Ectodermal cell (in vitro differentiated cells): ENCODE results near the gene RTP3.
"Not testable (repeated sequence)": the region's sequence is repeated elsewhere in the genome, so short reads cannot be mapped to it uniquely, and the experiment has no call there.

Source experiments
- H3K27ac ChIP-seq: 2 replicates; pipeline ENCODE4 v1.7.0; 2013; ENCODE audit warnings: mild to moderate bottlenecking, low read depth, low read length; ENCODE audit not compliant: insufficient read depth, poor library complexity, severe bottlenecking
- H3K27me3 ChIP-seq: 2 replicates; pipeline ENCODE4 v1.7.0; 2013; ENCODE audit warnings: mild to moderate bottlenecking, low read length; ENCODE audit not compliant: insufficient read depth, control insufficient read depth, poor library complexity, severe bottlenecking
- H3K36me3 ChIP-seq: one replicate; pipeline ENCODE4 v1.7.0; 2013; ENCODE audit warnings: low read length; ENCODE audit not compliant: control insufficient read depth, insufficient read depth
- H3K4me1 ChIP-seq: one replicate; pipeline ENCODE4 v1.7.0; 2013; ENCODE audit warnings: low read length; ENCODE audit not compliant: control insufficient read depth, insufficient read depth
- H3K4me3 ChIP-seq: 2 replicates; pipeline ENCODE4 v1.7.0; 2013; ENCODE audit warnings: low read depth, low read length, control low read depth; ENCODE audit not compliant: insufficient read depth
- H3K9me3 ChIP-seq: 2 replicates; pipeline ENCODE4 v1.7.0; 2013; ENCODE audit warnings: mild to moderate bottlenecking, low read length, moderate library complexity; ENCODE audit not compliant: control insufficient read depth
- WGBS, 2 experiments: methylation state at CpG; one replicate each; pipeline ENCODE4 v1.1.7; 2013; ENCODE audit warnings: missing lambda C conversion rate in 2 of 2; 5-methylcytosine and 5-hydroxymethylcytosine counted together

RTP3 gene

GRCh38 chr3:46544771-46545503 is 47.2 kb downstream of the RTP3 start:
- H3K27me3 ChIP-seq = no peaks in the 10 kb centered on the region
- H3K9me3 ChIP-seq = no peaks in the 10 kb centered on the region
- no peak overlapping the region for H3K4me3 ChIP-seq
- no peaks in the 10 kb centered on the region for H3K4me1 ChIP-seq
- 91 to 92% methylated on average over 16 to 17 of the region's 17 CpGs for WGBS, 2 experiments
- H3K27ac ChIP-seq = no peak overlapping the region
- H3K36me3 ChIP-seq = no peaks in the 10 kb centered on the region

GRCh38 chr3:46545818-46546630 is 48.2 kb downstream of the RTP3 start:
- WGBS, 2 experiments = 79 to 82% methylated on average over 5 to 6 of the region's 6 CpGs
- Histone ChIP-seq H3K9me3 (no peaks in the 10 kb centered on the region), H3K27me3 (no peaks in the 10 kb centered on the region), H3K27ac (no peak overlapping the region), H3K4me1 (no peaks in the 10 kb centered on the region), H3K36me3 (no peaks in the 10 kb centered on the region), H3K4me3 (no peak overlapping the region)

GRCh38 chr3:46546896-46547440 is 49.2 kb downstream of the RTP3 start:
- Histone ChIP-seq H3K4me1 (no peaks in the 10 kb centered on the region), H3K9me3 (no peaks in the 10 kb centered on the region), H3K27ac (no peak overlapping the region), H3K36me3 (no peaks in the 10 kb centered on the region), H3K4me3 (no peak overlapping the region), H3K27me3 (no peaks in the 10 kb centered on the region)
- 86% methylated on average over 1 of the region's 1 CpG; no CpG with 5 or more reads in 1 of the 2 experiments for WGBS, 2 experiments

GRCh38 chr3:46548611-46549010 is 50.8 kb downstream of the RTP3 start:
- not testable (repeated sequence) for H3K27me3 ChIP-seq, H3K4me3 ChIP-seq, H3K9me3 ChIP-seq, H3K4me1 ChIP-seq, H3K27ac ChIP-seq, H3K36me3 ChIP-seq
- 91 to 100% methylated on average over 3 of the region's 3 CpGs for WGBS, 2 experiments

GRCh38 chr3:46549408-46549904 is 51.7 kb downstream of the RTP3 start:
- Histone ChIP-seq H3K4me3 (no peak overlapping the region), H3K36me3 (no peaks in the 10 kb centered on the region), H3K27ac (no peak overlapping the region), H3K9me3 (no peaks in the 10 kb centered on the region), H3K27me3 (no peaks in the 10 kb centered on the region), H3K4me1 (no peaks in the 10 kb centered on the region)
- 72 to 80% methylated on average over 4 of the region's 4 CpGs for WGBS, 2 experiments

- WGBS, 2 experiments = 86 to 100% methylated on average over 1 of the region's 1 CpG
These were observed 52.2 kb downstream of the RTP3 start for GRCh38 chr3:46549989-46550388.

More at GRCh38 chr3:46549989-46550388, 52.2 kb downstream of the RTP3 start:
- Histone ChIP-seq H3K4me1 (no peaks in the 10 kb centered on the region), H3K27me3 (no peaks in the 10 kb centered on the region), H3K4me3 (no peak overlapping the region), H3K9me3 (no peaks in the 10 kb centered on the region), H3K36me3 (no peaks in the 10 kb centered on the region), H3K27ac (no peak overlapping the region)
